SHP77 treated with DMSO at 0.1 percent for 48 hours (cell line): ENCODE results near the gene COQ9.
A peak's percentile ranks its signal among the peaks of the same experiment; 100 is the strongest.
"Not testable (repeated sequence)": the region's sequence is repeated elsewhere in the genome, so short reads cannot be mapped to it uniquely, and the experiment has no call there.

ENCODE experiments used
- DNase-seq: peaks from one replicate; lab custom pipeline; 2025; lab: John Stamatoyannopoulos, UW

The COQ9 gene

DNA sequence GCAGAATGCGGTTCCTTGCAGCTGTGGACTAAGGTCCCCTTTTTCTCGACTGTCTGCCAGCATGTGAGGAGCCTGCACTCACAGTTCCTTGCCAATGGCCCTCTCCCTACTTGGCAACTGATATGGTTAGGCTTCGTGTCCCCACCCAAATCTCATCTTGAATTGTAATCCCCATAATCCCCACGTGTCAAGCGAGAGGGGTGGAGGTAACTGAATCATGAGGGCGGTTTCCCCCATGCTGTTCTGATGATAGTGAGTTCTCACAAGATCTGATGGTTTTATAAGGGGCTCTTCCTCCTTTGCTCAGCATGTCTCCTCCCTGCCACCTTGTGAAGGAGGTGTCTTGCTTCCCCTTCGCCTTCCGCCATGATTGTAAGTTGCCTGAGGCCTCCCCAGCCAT is 20.0 kb upstream of the COQ9 start:
- DNase-seq = no peak

DNA sequence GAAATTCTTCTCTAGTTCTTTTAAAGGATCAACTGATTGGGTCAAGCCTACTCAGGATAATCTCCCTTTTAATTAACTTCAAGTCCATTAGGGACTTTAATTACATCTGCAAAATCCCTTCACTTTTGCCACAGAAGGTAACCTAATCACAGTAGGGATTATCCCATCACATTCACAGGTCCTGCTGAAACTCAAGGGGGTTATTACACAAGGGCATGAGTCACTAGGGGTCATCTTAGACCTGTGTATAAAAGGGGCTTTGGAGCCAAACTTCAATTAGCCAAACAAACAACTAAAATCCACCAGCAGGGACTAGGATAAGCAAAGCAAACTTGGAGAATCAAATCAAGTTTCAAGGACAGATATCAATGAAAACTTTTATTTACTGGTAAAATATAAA is 19.5 kb upstream of the COQ9 start:
- DNase-seq = no peak

DNA sequence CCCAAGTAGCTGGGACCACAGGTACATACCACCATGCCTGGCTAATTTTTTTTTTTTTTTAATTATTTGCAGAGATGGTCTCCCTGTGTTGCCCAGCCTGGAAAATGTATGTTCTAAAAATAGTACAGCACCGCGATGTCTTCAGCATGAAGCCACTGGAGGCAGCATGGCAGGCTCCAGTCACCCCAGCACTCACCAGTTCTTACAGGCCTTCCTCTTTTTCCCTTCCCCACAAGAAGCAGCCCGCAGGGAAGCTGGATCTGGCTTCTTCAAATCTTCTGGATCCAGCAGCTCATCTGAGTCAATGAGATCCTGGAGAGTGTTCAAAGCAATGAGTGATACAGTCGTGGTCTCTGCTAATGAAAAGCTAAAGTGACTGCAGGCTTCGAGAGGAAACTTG is 16.3 kb upstream of the COQ9 start:
- no peak for DNase-seq

DNA sequence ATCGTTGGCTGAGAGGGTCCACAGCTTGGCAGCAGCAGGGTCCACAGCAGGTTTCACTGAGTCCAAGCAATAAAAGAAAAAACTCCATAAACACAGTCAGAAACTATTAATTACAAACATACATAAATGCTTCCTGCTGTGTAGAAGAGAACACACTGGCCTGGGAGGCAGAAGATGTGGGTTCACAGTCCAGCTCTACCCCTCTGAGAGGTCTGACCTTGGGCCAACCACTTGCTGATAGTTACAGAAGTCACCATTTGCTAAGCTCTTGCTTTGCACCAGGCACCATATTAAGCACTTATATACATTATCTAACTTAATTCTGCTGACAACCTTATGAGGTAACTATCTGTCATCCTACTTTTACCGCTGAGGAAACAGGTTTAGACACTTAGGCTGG is 14.8 kb upstream of the COQ9 start:
- no peak for DNase-seq

DNA sequence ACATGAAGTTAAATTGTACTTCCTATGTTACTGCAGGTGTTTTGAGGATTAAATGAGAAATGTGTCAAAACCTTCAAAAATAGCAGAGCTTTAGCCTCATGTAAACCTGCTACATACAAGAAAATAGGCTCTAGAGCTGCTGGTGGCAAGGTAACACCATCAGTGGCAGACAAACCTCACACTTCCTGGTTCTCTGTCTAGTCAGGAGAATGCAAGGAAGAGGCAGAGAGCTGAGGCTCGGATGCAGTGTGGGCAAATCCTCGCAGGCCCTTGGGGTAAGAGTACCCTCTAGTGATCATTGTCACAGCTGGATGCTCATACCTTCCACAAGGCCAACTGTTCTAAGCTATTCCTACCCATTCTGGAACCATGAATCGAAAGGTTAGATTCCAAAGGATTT is 14.3 kb upstream of the COQ9 start:
- no peak for DNase-seq

DNA sequence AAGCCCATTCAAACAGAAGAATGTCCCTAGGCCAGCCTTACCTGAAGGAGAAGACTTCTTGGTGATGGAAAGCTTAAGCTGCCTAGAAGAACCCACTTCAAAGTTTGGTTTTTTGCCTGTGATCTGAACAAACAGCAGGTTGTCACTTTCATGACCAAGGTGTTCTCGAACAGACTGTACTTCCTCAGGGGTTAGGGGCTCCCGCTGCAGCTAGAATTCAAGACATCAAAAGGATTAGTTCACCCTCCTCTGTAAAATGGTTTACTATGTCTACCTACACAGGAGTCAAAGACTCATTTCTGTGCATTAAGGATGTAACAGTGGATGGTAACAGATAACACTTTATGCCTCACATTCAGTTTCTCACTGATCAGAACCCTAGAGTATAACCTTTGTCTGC is 13.3 kb upstream of the COQ9 start:
- DNase-seq = no peak

DNA sequence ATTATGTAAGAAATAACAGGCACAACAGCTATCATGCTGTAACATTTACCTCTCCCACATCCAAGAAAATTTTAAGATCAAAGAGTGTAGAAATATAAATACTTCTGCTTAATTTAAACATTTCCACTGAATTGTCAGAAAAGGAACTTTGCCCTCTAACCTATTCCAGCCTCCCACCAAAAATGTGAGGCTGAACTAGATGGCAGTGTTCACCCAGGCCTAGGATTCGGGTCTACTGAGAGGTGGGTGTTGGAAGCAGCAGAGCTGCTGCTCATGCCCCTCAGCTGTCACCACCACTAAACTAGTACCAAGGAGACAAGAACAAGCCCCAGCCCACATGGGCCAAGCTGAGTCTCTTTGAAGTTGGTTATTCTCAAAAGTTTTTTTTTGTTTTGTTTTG is 11.4 kb upstream of the COQ9 start:
- DNase-seq = no peak

DNA sequence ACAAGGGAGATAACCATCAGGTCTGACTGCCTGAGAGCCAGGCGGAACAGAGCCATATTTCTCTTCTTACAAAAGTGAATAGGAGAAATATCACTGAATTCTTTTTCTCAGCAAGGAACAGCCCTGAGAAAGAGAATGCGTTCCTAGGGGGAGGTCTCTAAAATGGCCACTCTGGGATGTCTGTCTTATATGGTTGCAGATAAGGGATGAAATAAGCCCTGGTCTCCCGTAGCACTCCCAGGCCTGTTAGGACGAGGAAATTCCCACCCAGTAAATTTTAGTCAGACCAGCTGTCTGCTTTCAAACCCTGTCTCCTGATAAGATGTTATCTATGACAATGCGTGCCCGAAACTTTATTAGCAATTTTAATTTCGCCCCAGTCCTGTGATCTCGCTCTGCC is 7.3 kb upstream of the COQ9 start:
- not testable (repeated sequence) for DNase-seq

DNA sequence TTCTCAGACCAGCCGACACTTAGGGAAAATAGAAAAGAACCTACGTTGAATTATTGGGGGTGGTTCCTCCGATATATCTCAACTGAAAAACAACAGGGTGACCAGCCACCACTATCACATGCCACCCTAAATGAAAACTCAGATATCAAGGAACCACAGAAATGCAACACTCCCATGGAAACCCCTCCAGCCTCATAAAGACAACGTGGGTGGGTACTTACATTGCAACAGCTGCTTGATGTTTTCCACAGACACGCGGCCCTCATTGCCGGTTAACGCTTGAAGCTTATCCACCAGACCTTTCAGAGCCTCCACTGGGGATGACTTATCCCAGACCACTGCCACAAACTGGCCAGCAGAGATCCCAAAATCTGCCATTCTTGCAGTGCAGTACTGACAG is 6.7 kb upstream of the COQ9 start:
- not testable (repeated sequence) for DNase-seq

DNA sequence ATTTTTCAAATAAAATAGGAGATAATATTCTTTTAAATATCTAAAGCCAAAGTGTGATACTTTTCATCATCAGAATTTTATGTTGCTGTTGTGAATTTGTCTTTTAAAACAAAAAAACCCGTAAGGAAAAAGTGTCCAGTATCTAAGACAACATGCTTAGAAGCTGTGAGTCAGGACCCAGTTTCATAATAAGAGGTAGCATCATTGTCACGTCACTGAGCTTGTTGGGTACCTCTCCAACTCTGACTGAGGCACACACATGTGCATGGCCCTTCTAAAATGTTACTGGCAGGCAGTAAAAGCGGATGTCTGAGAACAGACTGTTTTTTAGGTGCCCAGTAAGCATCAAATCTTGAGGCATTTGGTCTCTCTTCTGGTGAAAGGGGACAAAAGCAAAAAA is 2.6 kb upstream of the COQ9 start:
- no peak for DNase-seq

DNA sequence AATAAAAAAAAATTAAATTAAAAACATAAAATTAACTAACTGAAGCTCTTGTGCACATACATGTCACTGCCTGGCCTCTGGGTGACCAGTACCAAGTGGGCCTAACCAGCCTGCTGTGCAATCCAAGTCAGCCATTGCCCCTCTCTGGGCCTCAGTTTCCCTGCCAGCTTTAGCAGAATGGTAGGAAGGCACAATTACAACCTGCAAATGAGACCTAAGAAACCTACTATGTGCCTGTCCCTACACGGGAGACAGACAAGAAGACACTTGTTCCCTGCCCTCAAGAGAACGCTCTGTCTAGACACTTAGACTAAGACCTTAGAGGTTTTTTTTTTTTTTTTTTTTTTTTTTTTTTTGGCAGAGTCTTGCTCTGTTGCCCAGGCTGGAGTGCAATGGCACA is 1.8 kb upstream of the COQ9 start:
- DNase-seq = no peak

DNA sequence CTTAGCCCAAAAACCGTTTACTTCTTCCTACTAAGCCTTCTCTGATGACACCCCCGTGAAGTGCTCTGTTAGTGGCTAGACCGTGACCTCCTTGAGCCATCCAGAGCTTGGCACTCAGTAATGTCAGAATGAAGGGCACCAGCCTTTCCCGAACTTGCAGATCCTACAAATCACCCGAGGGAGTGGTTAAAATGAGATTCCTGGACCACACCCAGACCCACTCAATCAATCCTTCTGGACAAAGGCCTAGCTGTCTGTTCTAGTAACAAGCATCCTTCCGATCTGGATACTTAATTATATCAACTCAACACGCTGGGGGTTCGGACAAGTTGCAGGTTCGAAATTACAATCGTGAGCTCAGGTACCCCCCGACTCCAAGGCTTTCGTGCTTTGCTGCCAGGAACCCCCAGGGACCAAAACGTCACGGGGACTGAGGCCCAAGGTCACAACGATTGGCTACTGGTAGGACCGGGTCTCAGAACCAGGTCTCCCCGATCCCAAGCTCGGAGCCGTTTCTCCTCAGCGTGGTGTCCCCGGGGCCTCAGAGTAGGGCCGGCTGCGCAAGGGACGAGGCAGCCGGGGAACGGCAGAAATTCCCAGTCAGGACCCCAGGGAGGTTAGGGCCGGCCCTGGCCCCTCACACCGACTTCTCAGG is 621 bp upstream of the COQ9 start:
- peak; percentile 36 for DNase-seq

DNA sequence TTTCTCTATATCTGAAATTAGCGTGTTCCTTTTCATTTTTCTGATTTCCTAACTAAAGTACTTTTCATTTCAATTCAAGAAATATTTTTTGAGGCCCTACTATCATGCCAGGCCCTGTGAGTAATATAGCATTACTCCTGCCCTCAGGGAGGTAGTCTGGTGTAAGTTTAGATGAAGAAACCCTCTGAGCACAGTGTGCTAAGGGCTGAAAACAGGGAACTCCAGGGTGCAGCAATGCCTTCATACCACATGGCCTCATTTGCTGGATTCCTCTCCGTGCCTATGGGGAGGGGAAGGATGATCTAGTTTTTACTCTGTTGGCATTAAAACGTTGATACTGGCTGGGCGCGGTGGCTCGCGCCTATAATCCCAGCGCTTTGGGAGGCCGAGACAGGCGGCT is 4.7 kb downstream of the COQ9 start:
- DNase-seq = no peak

DNA sequence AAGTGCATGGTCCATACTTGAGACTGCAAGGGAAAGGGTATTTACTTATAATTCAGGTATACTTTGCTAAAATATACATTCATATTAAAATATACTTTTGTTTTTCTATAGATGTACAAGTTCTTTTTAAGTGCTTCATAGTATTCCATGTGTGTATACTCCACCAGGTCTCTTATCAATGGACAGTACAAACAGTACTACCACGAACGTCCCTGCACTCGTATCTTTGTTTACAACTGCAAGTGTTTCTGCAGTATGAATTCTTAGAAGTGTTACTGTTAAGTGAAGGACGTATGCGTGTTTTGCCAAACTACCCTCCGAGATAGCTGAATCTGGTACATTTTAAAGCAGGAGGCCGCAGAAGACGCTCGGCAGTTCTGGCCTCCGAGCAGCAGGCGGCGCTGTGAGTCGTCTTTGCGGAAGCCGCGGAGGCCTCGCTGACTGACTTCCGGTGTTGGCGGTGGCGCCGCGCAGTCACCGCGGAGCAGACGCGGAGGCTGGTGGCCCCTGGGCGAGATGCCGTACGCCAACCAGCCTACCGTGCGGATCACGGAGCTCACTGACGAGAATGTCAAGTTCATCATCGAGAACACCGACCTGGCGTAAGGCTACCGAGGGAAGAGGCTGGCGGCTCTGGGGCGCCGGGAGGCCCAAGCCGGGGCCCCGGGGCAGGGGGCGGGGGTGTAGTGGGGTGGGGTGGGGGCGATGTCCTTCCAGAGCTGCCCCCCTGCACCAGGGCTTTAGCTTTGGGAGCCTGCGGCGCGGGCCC is 15.1 kb downstream of the COQ9 start, which contains the start of gene POLR2C:
Gene POLR2C (plus strand): TSS at position 471 of the 769 bp plus-strand sequence. CDS start 46 bp downstream, at position 517.
- DNase-seq = peak; percentile 50

DNA sequence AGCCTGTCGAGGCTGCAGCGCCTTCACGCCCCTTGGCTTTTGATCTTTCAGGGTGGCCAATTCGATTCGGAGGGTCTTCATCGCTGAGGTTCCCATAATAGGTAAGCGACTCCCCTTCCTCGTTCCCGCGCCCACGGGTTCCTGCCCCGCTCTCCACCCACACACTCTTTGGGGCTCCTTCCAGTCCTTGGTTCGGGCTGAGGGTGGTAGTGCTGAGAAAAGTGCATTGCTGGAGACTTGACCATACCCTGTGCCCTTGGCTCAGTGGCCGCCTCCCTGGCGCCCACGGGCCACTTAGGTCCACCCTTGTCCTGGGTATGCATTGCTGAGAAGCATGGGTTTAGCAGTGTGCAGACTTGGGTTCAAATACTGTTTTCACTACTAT is 15.7 kb downstream of the COQ9 start:
- no peak for DNase-seq

DNA sequence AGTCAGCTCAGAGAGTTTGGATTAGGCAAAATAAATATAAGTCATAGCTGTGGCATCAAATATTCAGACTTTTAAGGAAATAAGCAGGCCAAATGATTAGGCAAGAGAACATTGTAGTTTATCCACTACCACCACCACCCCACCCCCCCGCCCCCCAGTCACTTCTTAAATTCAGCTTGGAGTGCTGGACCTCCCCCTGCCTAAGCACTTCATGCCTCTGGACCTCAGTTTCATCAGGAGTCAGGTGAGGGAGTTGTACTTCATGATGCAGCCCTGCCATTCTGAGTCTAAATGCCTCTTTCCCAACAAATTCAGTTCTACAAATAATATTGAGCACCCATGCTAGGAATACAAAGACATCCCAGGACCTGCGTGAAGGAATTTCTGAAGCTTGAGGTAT is 17.2 kb downstream of the COQ9 start:
- DNase-seq = no peak

DNA sequence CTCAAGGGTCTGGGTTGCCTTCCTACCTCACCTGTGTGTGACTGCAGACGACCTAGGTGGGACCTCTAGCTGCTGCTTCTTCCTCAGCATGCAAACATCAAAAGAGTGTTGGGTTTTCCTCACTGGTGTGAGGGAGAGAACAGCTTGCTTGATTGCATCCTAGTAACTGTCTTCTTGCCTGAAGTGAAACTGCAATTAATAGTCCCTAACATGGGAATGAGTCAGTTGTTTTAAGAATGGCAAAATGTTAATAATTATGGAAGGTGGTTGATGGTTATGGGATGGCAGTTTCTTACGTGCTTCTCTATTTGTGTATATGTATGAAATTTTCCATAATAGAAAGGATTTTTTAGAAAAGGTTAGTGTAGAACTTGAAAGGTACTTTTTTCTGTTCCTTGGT is 21.1 kb downstream of the COQ9 start:
- no peak for DNase-seq

DNA sequence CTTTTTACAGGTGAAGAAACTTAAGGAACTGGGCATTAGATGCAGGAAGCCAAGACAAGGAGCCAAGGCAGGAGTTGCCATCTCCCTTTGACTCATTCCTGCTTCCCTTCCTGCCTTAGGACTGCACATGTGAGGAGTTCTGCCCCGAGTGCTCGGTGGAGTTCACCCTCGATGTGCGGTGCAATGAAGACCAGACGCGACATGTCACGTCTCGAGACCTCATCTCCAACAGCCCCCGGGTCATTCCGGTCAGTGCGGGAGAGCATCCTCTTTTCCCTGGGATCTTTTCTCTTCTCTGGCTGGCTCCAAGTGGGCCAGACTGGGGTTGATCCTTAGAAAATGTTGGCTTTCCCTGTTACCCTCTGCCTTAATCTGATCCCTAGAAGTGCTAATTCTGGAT is 21.8 kb downstream of the COQ9 start:
- DNase-seq = no peak

DNA sequence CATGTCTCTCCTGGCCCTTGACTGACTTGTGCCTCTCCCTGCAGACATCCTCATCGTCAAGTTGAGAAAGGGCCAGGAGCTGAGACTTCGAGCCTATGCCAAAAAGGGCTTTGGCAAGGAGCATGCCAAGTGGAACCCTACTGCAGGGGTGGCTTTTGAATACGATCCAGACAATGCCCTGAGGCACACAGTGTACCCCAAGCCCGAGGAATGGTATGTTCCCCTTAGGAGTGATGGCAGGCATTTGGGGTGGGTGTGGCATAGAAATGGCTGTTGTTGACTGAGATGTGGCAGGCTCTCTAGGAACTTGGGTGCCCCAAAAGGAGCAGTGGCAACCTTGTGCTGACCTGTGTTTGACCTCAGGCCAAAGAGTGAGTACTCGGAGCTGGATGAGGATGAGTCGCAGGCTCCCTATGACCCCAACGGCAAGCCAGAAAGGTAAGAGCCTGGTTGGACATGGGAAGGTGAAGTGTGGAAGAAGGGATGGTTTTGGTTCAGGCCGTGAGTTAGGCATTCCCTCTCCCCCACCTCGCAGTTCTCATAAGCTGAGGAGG is 22.7 kb downstream of the COQ9 start:
- DNase-seq = no peak

DNA sequence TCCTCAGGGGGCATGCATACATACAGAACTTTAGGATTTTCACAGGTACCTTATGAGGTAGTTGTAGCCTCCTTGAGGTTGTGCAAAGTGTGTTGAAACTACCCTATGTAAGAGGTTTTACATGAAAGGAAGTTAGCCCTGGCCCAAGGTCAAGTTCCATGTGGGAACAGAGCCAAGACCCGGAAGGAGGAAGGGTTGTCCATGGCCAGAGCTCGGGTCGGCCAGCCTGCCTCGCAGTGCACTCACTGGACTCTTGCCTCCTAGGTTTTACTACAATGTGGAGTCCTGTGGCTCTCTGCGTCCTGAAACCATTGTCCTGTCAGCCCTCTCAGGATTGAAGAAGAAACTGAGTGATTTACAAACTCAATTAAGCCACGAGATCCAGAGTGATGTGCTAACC is 23.4 kb downstream of the COQ9 start:
- DNase-seq = no peak

DNA sequence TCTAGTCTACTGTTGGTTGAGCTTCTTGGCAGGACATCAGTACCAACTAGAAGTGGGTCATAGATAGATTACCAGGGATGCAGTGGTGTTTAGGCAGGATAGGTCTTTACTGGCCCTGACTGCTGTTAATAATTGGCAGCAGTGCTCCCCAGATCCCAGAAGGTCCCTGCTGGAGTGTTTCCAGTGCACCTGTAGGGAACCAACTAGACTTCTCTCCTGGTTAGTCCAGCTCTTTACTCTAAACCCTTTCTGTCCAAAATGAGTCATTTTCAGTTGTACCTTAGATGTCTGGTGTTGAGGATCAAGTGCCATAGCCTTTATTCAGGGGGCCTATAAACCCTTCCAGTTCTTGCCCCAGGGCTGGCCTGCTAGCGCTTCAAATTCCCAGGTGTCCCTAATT is 23.9 kb downstream of the COQ9 start:
- no peak for DNase-seq

DNA sequence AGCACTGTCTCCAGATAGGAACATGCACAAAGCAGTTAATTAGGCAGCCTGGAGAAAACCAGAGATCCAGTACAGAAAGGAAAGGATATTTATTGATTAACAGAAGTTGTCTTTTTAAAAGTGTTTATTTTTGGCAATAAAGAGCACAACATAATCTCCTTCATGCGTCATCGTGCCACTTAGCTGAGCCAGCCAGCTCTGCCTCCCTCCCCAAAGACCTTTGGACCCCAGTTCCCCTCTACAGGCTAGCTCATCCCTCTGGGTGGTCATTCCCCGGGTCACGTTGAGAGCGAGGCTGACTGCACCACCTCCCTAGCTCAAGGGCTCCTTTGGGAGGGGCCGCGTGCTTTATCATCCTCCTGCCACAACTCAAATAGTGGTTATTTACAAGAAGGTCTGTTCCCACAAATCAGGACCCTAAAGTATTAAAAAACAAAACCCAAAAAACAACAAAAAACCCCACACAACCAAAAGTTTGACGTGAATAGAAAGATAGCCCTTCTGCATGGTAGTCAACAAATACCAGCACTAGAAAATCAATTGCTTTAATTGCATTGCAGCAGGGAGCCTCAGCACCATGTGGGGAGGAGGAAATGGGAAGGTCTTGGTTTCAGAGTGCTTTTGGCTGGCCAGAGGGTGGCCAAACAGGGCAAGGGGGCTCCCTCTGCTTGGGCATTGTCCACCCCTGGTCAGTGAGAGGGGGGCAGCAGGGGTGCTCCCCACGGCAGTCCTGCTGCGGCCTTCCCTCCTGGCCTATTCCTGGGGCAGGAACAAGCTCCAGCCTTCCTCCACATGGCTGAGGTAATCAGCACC is 24.8 kb downstream of the COQ9 start:
- no peak for DNase-seq

DNA sequence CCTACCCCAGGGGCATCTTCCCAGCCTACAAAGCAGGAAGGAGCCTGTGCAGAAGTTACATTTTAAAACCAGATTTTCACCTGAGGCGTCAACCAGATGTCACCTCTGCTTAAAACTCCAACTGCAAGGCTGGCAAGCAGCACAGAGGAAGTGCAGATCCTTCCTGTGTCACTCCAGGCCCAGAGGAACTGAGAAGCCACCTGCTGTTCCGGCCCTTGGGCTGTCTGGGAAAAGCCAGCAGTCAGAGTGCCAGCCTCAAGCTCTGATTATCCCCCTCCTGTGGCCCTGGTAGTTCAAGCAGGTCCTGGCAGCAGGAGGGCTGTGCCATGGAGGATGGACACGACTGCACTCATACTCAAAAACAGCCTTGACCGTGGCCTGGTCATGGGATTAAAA is 25.4 kb downstream of the COQ9 start:
- DNase-seq = no peak
